Measurements from ENCODE around the gene CBLB.

GRCh38 chr3:105719791-105720190 lies 149.0 kb downstream of the CBLB start:
- no peak for TF ChIP-seq REST (IDR thresholded peaks at IDR 0.05; ENCODE audit: unreplicated experiment)
- no peak for TF ChIP-seq EZH2 (IDR thresholded peaks at IDR 0.05; ENCODE audit: low read depth, unreplicated experiment)
- no peak for TF ChIP-seq CTCF (conservative IDR thresholded peaks at IDR 0.05; ENCODE audit: low read depth in 2 of 2)
- TF ChIP-seq POLR2AphosphoS5 (IDR thresholded peaks at IDR 0.05; ENCODE audit: low read depth): no peak
- no peak for TF ChIP-seq EZH2phosphoT487 (IDR thresholded peaks at IDR 0.05; ENCODE audit: unreplicated experiment)
- no peak for TF ChIP-seq CREB1 (CRISPR knock-in tag; IDR thresholded peaks at IDR 0.05; ENCODE audit: low read depth)
- no peak for TF ChIP-seq JUNB (IDR thresholded peaks at IDR 0.05; ENCODE audit: unreplicated experiment)
- no peak for TF ChIP-seq ZNF331 (CRISPR knock-in tag; IDR thresholded peaks at IDR 0.05; ENCODE audit: low read depth)
- TF ChIP-seq ZNF114 (CRISPR knock-in tag; IDR thresholded peaks at IDR 0.05): no peak
- no peak for TF ChIP-seq ZNF462 (CRISPR knock-in tag; IDR thresholded peaks at IDR 0.05)

All from GM23338 (cell line).